SKM-1 (cell line): Measurements from ENCODE around the gene PANK4.

ENCODE experiments used
- DNase-seq: peaks from one replicate; lab custom pipeline; 2025; ENCODE audit not compliant: unreplicated experiment; lab: John Stamatoyannopoulos, UW

The PANK4 gene

GRCh38 chr1:2480236-2480985 lies 46.0 kb downstream of the PANK4 start:
- no peak for DNase-seq

- DNase-seq = no peak
These were observed 46.8 kb downstream of the PANK4 start for GRCh38 chr1:2479618-2480017.

GRCh38 chr1:2479186-2479585 lies 47.2 kb downstream of the PANK4 start:
- DNase-seq = no peak

GRCh38 chr1:2477791-2478499 lies 48.5 kb downstream of the PANK4 start:
- DNase-seq = no peak

- DNase-seq = no peak
These were observed 49.1 kb downstream of the PANK4 start for GRCh38 chr1:2477309-2477708.

- no peak for DNase-seq
These were observed 50.1 kb downstream of the PANK4 start, which contains the start of gene PLCH2 for GRCh38 chr1:2476061-2476999. PLCH2 (plus strand) TSS chr1:2476289; CDS start chr1:2476589, 300 bp downstream.

GRCh38 chr1:2475571-2475970 lies 50.8 kb downstream of the PANK4 start:
- no peak for DNase-seq

GRCh38 chr1:2474933-2475371 lies 51.4 kb downstream of the PANK4 start:
- DNase-seq = no peak

GRCh38 chr1:2474104-2474844 lies 52.1 kb downstream of the PANK4 start:
- no peak for DNase-seq

GRCh38 chr1:2473198-2473597 lies 53.2 kb downstream of the PANK4 start:
- DNase-seq = no peak

- no peak for DNase-seq
These were observed 53.7 kb downstream of the PANK4 start for GRCh38 chr1:2472561-2473177.

- DNase-seq = no peak
These were observed 54.3 kb downstream of the PANK4 start for GRCh38 chr1:2472109-2472508.

- DNase-seq = no peak
These were observed 54.8 kb downstream of the PANK4 start for GRCh38 chr1:2471587-2472001.

- no peak for DNase-seq
These were observed 55.3 kb downstream of the PANK4 start for GRCh38 chr1:2471159-2471471.

- DNase-seq = no peak
These were observed 55.9 kb downstream of the PANK4 start for GRCh38 chr1:2470290-2471158.

GRCh38 chr1:2469103-2469940 lies 57.1 kb downstream of the PANK4 start:
- DNase-seq = no peak

- DNase-seq = no peak
These were observed 57.9 kb downstream of the PANK4 start for GRCh38 chr1:2468540-2468939.

GRCh38 chr1:2468041-2468472 lies 58.3 kb downstream of the PANK4 start:
- no peak for DNase-seq
